ENCODE measurements around the gene CASP4. TPM values are rescaled to one million over a fixed set of nuclear protein-coding genes. Genes with fewer than 3 reads are reported as not detected.

The CASP4 gene
- polyA plus RNA-seq, 1 experiment = 129 TPM

DNA sequence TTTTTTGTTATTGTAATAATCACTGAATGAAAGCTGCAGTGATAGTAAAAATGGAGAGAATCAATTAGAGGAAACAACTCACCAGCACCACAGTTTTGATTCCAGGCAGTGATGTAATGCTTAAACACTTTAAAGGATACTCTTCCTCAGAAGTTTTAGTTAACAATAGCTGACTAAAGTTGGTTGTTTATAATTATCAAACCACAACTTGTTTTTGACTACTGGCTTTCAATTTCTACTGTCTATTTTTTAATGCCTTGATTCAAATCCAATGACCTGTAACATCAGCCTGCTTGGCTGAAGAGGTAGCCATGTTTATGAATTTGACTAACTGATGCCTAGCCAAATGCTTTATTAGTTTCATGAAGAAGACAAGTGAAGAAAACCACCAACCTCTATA lies 51.9 kb downstream of the CASP4 start:
- ChIA-PET POLR2A (no interaction called here), CTCF (no interaction called here)
- no peak for TF ChIP-seq CTCF (IDR thresholded peaks at IDR 0.05; ENCODE audit: low read depth, low read length)
- H3K4me3 ChIP-seq (ENCODE audit: low read depth, low read length) = no peak overlapping the region
- H3K27ac ChIP-seq (ENCODE audit: low read depth, low read length) = no peak overlapping the region
- H3K9me3 ChIP-seq (ENCODE audit: control insufficient read depth, insufficient read depth, low read length) = no peaks in the 10 kb centered on the region
- no peaks in the 10 kb centered on the region for H3K27me3 ChIP-seq (ENCODE audit: control insufficient read depth, insufficient read depth, low read length)
- no peak for DNase-seq (ENCODE audit: low read depth, low spot score)

- CTCF ChIA-PET = no interaction called here
- POLR2A ChIA-PET = no interaction called here
Measured at GRCh38 chr11:104912102-104912501, 56.3 kb downstream of the CASP4 start.

GRCh38 chr11:104908186-104908531 lies 60.2 kb downstream of the CASP4 start:
- no peaks in the 10 kb centered on the region for H3K9me3 ChIP-seq (ENCODE audit: control insufficient read depth, insufficient read depth, low read length)
- no peaks in the 10 kb centered on the region for H3K27me3 ChIP-seq (ENCODE audit: control insufficient read depth, insufficient read depth, low read length)
- no peak for DNase-seq (ENCODE audit: low read depth, low spot score)
- POLR2A ChIA-PET = no interaction called here
- peak overlapping the region; percentile 86 for H3K27ac ChIP-seq (ENCODE audit: low read depth, low read length)
- H3K4me3 ChIP-seq (ENCODE audit: low read depth, low read length) = no peak overlapping the region
- TF ChIP-seq CTCF (IDR thresholded peaks at IDR 0.05; ENCODE audit: low read depth, low read length) = no peak
- CTCF ChIA-PET = no interaction called here

More at GRCh38 chr11:104912102-104912501, 56.3 kb downstream of the CASP4 start:
- Histone ChIP-seq H3K27ac (ENCODE audit: low read depth, low read length) (no peak overlapping the region), H3K9me3 (ENCODE audit: control insufficient read depth, insufficient read depth, low read length) (no peaks in the 10 kb centered on the region), H3K4me3 (ENCODE audit: low read depth, low read length) (no peak overlapping the region), H3K27me3 (ENCODE audit: control insufficient read depth, insufficient read depth, low read length) (no peaks in the 10 kb centered on the region)
- DNase-seq (ENCODE audit: low read depth, low spot score) = no peak
- no peak for TF ChIP-seq CTCF (IDR thresholded peaks at IDR 0.05; ENCODE audit: low read depth, low read length)

DNA sequence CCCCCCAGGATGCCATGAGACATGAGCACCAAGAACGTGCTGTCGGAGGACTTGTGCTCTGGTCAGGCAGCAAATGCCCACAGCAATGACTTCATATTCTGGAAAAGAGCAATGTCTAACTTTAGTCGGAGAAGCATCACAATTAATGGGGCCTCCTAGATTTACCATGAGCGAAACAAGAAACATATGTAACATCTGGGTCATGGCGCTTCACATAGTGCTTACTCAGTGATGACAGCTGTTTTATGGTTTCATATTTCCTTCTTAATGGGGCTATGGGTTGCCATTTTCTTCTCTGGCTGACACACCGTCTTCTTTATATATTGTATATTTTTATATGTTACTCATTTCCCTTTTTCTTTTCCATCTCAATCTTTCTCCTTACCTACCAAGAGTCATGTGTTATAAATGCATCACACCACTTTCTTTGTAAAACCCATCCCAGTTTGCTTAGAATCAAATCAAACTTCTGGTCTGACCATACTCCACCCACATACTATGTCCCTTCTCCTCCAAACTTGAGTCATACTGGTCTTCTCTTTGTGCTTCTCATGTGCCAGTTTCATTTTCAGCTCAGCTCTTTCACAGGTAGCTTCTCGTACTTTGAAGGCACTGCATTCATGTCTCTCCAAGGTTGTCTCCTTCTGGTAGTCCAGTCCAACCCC lies 60.7 kb downstream of the CASP4 start:
- no peaks in the 10 kb centered on the region for H3K27me3 ChIP-seq (ENCODE audit: control insufficient read depth, insufficient read depth, low read length)
- TF ChIP-seq CTCF (IDR thresholded peaks at IDR 0.05; ENCODE audit: low read depth, low read length) = no peak
- no peaks in the 10 kb centered on the region for H3K9me3 ChIP-seq (ENCODE audit: control insufficient read depth, insufficient read depth, low read length)
- CTCF ChIA-PET = interaction anchor here (1.1 kb wide), 1 partner anchor 12 kb away, joined by 5 read pairs; no protein-coding TSS in a partner anchor
- no peak overlapping the region for H3K4me3 ChIP-seq (ENCODE audit: low read depth, low read length)
- DNase-seq (ENCODE audit: low read depth, low spot score) = peak; percentile 79
- H3K27ac ChIP-seq (ENCODE audit: low read depth, low read length) = peak overlapping the region; percentile 86
- POLR2A ChIA-PET = interaction anchor here (1.0 kb wide), 1 partner anchor 274 kb away, joined by 3 read pairs; no protein-coding TSS in a partner anchor

GRCh38 chr11:104905271-104905670 lies 63.1 kb downstream of the CASP4 start:
- DNase-seq (ENCODE audit: low read depth, low spot score) = no peak
- ChIA-PET CTCF (no interaction called here), POLR2A (no interaction called here)
- no peak for TF ChIP-seq CTCF (IDR thresholded peaks at IDR 0.05; ENCODE audit: low read depth, low read length)
- no peaks in the 10 kb centered on the region for H3K27me3 ChIP-seq (ENCODE audit: control insufficient read depth, insufficient read depth, low read length)
- H3K4me3 ChIP-seq (ENCODE audit: low read depth, low read length) = no peak overlapping the region
- H3K27ac ChIP-seq (ENCODE audit: low read depth, low read length) = no peak overlapping the region
- H3K9me3 ChIP-seq (ENCODE audit: control insufficient read depth, insufficient read depth, low read length) = no peaks in the 10 kb centered on the region
